MM.1S (cell line): Measurements from ENCODE around the gene IRAK3.

ENCODE experiments used
- DNase-seq: peaks from one replicate; pipeline ENCODE4 v3.0.0-alpha.2; 2015
- H2AFZ ChIP-seq: fragments of 300-600 bp; sonication (generic); 2 replicates; pipeline ENCODE4 v1.6.0; 2016; ENCODE audit warnings: antibody characterized with exemption, low read length
- H3F3A ChIP-seq: fragments of 300-600 bp; sonication (generic); 2 replicates; pipeline ENCODE4 v1.6.1; 2016; ENCODE audit warnings: mild to moderate bottlenecking, antibody characterized with exemption, low read length, moderate library complexity, mixed read lengths; ENCODE audit not compliant: insufficient read depth
- H3K27ac ChIP-seq: fragments of 300-600 bp; sonication (generic); 2 replicates; pipeline ENCODE4 v1.5.1; 2016; ENCODE audit warnings: mild to moderate bottlenecking, low read length
- H3K27me3 ChIP-seq: fragments of 300-600 bp; sonication (generic); replicated peaks from 2 replicates; pipeline ENCODE4 v1.6.0; 2016; ENCODE audit warnings: low read length; ENCODE audit not compliant: insufficient read depth
- H3K36me3 ChIP-seq: fragments of 300-600 bp; sonication (generic); replicated peaks from 2 replicates; pipeline ENCODE4 v1.6.1; 2016; ENCODE audit warnings: mild to moderate bottlenecking, low read length, mixed read lengths; ENCODE audit not compliant: insufficient read depth
- H3K4me1 ChIP-seq: fragments of 300-600 bp; sonication (generic); 2 replicates; pipeline ENCODE4 v1.6.1; 2016; ENCODE audit warnings: low read length, mixed read lengths
- H3K4me2 ChIP-seq: fragments of 300-600 bp; sonication (generic); 2 replicates; pipeline ENCODE4 v1.6.0; 2016; ENCODE audit warnings: low read depth, low read length
- H3K4me3 ChIP-seq: fragments of 300-600 bp; sonication (generic); 2 replicates; pipeline ENCODE4 v1.5.1; 2016; ENCODE audit warnings: low read length, mixed read lengths
- H3K79me2 ChIP-seq: fragments of 300-600 bp; sonication (generic); 2 replicates; pipeline ENCODE4 v1.6.1; 2016; ENCODE audit warnings: mixed run types, low read length, mixed read lengths
- H3K9ac ChIP-seq: fragments of 300-600 bp; sonication (generic); 2 replicates; pipeline ENCODE4 v1.6.1; 2016; ENCODE audit warnings: low read length, mixed read lengths
- H3K9me2 ChIP-seq: fragments of 300-600 bp; sonication (generic); replicated peaks from 2 replicates; pipeline ENCODE4 v1.6.1; 2016; ENCODE audit warnings: mild to moderate bottlenecking, low read length, mixed read lengths; ENCODE audit not compliant: insufficient read depth
- H3K9me3 ChIP-seq: fragments of 300-600 bp; sonication (generic); replicated peaks from 2 replicates; pipeline ENCODE4 v1.6.1; 2016; ENCODE audit warnings: mild to moderate bottlenecking, low read length, mixed read lengths; ENCODE audit not compliant: insufficient read depth
- H4K20me1 ChIP-seq: fragments of 300-600 bp; sonication (generic); 2 replicates; pipeline ENCODE4 v1.6.1; 2016; ENCODE audit warnings: mild to moderate bottlenecking, low read length, moderate library complexity, mixed read lengths; ENCODE audit not compliant: insufficient read depth
- EZH2 ChIP-seq: fragments of 300-600 bp; sonication (generic); optimal IDR thresholded peaks from 2 replicates; pipeline ENCODE3; 2017; ENCODE audit warnings: low read depth, mild to moderate bottlenecking, antibody characterized with exemption, low read length, mixed read lengths
- EZH2phosphoT487 ChIP-seq: fragments of 300-600 bp; sonication (generic); IDR thresholded peaks from 2 replicates; pipeline ENCODE4 v1.6.1; 2018; ENCODE audit warnings: antibody characterized with exemption, low read length
- TF ChIP-seq, protein P1 (sequence below): fragments of 300-600 bp; sonication (generic); IDR thresholded peaks from 2 replicates; pipeline ENCODE4 v1.5.1; 2016; ENCODE audit warnings: antibody characterized with exemption, low read length, mixed read lengths

Gene IRAK3

DNA sequence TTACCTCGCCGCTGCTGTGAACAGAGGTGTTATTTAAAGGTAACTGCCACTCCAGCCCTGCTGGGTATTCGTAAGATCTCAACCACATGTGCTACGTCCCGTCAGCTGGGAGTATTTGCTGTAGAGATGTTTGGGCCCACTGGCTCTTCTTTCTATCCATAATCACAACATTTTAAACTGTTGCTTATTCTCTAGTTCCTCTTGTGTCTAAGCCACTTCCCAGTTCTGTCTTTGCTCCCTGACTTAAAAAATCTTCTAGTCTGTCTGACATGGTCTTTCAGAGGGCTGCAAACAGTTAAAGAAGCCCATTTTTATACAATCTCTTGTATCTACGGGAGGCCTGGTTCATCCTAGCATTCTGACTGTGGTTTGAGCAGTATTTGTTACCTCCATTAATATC is 80.1 kb downstream of the IRAK3 start:
- no peaks in the 10 kb centered on the region for H3F3A ChIP-seq
- TF ChIP-seq, protein P1, sequence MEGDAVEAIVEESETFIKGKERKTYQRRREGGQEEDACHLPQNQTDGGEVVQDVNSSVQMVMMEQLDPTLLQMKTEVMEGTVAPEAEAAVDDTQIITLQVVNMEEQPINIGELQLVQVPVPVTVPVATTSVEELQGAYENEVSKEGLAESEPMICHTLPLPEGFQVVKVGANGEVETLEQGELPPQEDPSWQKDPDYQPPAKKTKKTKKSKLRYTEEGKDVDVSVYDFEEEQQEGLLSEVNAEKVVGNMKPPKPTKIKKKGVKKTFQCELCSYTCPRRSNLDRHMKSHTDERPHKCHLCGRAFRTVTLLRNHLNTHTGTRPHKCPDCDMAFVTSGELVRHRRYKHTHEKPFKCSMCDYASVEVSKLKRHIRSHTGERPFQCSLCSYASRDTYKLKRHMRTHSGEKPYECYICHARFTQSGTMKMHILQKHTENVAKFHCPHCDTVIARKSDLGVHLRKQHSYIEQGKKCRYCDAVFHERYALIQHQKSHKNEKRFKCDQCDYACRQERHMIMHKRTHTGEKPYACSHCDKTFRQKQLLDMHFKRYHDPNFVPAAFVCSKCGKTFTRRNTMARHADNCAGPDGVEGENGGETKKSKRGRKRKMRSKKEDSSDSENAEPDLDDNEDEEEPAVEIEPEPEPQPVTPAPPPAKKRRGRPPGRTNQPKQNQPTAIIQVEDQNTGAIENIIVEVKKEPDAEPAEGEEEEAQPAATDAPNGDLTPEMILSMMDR = no peak
- TF ChIP-seq EZH2phosphoT487 (no peak), EZH2 (no peak)
- no peak overlapping the region for H3K4me2 ChIP-seq
- no peak overlapping the region for H3K9ac ChIP-seq
- H3K9me2 ChIP-seq = no peaks in the 10 kb centered on the region
- no peaks in the 10 kb centered on the region for H3K9me3 ChIP-seq
- H3K27ac ChIP-seq = no peak overlapping the region
- H3K36me3 ChIP-seq = no peaks in the 10 kb centered on the region
- peaks cover 14% of the 10 kb centered on the region; the same call in 1 of the 2 replicates for H3K4me1 ChIP-seq
- H3K79me2 ChIP-seq = no peaks in the 10 kb centered on the region
- H4K20me1 ChIP-seq = no peaks in the 10 kb centered on the region
- H2AFZ ChIP-seq = no peak overlapping the region
- no peak overlapping the region for H3K4me3 ChIP-seq
- no peak for DNase-seq
- H3K27me3 ChIP-seq = no peaks in the 10 kb centered on the region

DNA sequence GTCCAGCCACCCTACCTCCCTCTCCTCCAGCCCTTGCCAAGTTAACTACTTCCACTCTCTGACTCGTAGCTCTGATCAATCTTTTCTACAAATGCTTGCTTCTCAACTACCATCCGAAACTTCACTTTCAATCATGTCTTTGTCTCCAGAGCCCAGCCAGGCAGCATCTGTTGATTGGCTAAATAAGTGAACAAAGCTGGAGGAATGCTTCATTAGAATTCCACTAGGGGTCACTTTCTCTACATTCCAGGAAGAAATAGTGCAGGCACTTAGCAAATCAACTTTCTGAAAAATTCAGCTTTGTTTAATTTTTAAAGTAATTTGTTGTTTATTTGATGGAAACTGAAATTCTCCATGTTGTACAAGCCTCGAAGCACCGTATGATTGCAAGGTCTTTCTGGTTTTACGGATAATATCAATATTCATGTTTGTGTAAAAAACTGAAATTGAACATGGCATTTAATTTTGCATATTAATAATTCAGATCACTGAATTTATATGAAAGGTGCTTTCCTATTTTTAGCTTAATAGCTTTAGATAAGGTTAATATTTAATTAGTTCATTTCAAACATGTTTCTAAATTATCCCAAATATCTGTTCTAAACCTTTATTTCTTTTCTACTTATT is 80.9 kb downstream of the IRAK3 start:
- H3K36me3 ChIP-seq = no peaks in the 10 kb centered on the region
- H3K9me2 ChIP-seq = no peaks in the 10 kb centered on the region
- no peaks in the 10 kb centered on the region for H3K27me3 ChIP-seq
- H3K4me3 ChIP-seq = no peak overlapping the region
- H3K4me1 ChIP-seq = peaks cover 14% of the 10 kb centered on the region; the same call in 1 of the 2 replicates
- H3K79me2 ChIP-seq = no peaks in the 10 kb centered on the region
- no peak overlapping the region for H3K27ac ChIP-seq
- H3K4me2 ChIP-seq = 0 out of 2 replicates have a peak overlapping the region, but pooled peaks have one; percentile 10
- no peak overlapping the region for H3K9ac ChIP-seq
- no peaks in the 10 kb centered on the region for H3K9me3 ChIP-seq
- no peak overlapping the region for H2AFZ ChIP-seq
- H3F3A ChIP-seq = no peaks in the 10 kb centered on the region
- no peaks in the 10 kb centered on the region for H4K20me1 ChIP-seq
- no peak for TF ChIP-seq EZH2
- TF ChIP-seq, protein P1 = peak; percentile 67
- peak; percentile 74 for DNase-seq

DNA sequence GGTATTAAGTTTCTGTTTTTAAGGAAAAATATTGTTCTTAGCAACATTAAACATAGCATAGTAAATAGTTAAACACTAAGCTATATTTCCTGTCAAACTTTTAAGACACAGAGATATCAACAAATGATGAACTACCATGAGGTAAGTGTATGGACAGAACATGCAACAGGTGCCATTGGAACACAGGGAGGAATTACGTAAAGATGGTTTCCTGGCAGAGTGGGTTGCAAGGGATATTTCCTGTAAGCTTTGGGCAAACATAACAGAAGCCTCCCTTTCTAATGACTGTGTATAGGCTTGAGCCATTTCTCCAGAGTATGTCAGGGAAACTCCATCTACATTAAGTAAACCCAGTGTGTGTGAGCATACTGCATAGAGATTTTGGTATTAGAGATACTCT is 81.6 kb downstream of the IRAK3 start:
- Histone ChIP-seq H2AFZ (no peak overlapping the region), H3K36me3 (no peaks in the 10 kb centered on the region), H3K9ac (no peak overlapping the region), H3K27ac (no peak overlapping the region), H4K20me1 (no peaks in the 10 kb centered on the region), H3F3A (no peaks in the 10 kb centered on the region), H3K27me3 (no peaks in the 10 kb centered on the region), H3K4me2 (no peak overlapping the region), H3K9me3 (no peaks in the 10 kb centered on the region), H3K4me1 (peaks cover 14% of the 10 kb centered on the region; the same call in 1 of the 2 replicates), H3K4me3 (no peak overlapping the region), H3K79me2 (no peaks in the 10 kb centered on the region), H3K9me2 (no peaks in the 10 kb centered on the region)
- TF ChIP-seq, protein P1 = no peak
- TF ChIP-seq EZH2phosphoT487 (no peak), EZH2 (no peak)
- DNase-seq = no peak
